GM20000 (cell line): ENCODE data around the gene GAB2.

Experiments used
- DNase-seq: peaks from one replicate; pipeline ENCODE4 v3.0.0; 2012; ENCODE audit warnings: low spot score
- CTCF ChIP-seq: IDR thresholded peaks from 2 replicates; pipeline ENCODE4 v1.5.1; 2012; ENCODE audit warnings: mild to moderate bottlenecking, control low read depth; ENCODE audit errors: extremely low read depth, missing control alignments

Gene GAB2

GRCh38 chr11:78319453-78319955 is 98.1 kb downstream of the GAB2 start:
- DNase-seq, result no peak
- no peak for TF ChIP-seq CTCF

GRCh38 chr11:78318321-78319114 is 99.1 kb downstream of the GAB2 start:
- DNase-seq, result no peak
- TF ChIP-seq CTCF, result no peak

- TF ChIP-seq CTCF, result no peak
- DNase-seq, result no peak
Measured at GRCh38 chr11:78315724-78316123, 101.9 kb downstream of the GAB2 start.

GRCh38 chr11:78314762-78315161 is 102.9 kb downstream of the GAB2 start:
- DNase-seq, result no peak
- no peak for TF ChIP-seq CTCF

GRCh38 chr11:78313898-78314297 is 103.7 kb downstream of the GAB2 start:
- no peak for TF ChIP-seq CTCF
- no peak for DNase-seq

- DNase-seq, result no peak
- no peak for TF ChIP-seq CTCF
Measured at GRCh38 chr11:78313181-78313795, 104.3 kb downstream of the GAB2 start.

GRCh38 chr11:78312712-78313111 is 104.9 kb downstream of the GAB2 start:
- DNase-seq, result peak; percentile 17
- no peak for TF ChIP-seq CTCF
